ENCODE data around the gene NEXMIF.

GRCh38 chrX:74797338-74797887, 127.8 kb downstream of the NEXMIF start:
- TF ChIP-seq EP300 (IDR thresholded peaks at IDR 0.05) (no peak), POLR2A (IDR thresholded peaks at IDR 0.05) (no peak), CTCF (IDR thresholded peaks at IDR 0.05) (no peak)
